H1 (cell line): ENCODE data around the gene VAPA.

Experiments
- CHD2 ChIP-seq: IDR thresholded peaks from 2 replicates; pipeline ENCODE4 v1.6.1; 2012; ENCODE audit warnings: low read length, improper control_type of control experiment
- CTCF ChIP-seq, 3 experiments: IDR thresholded peaks; 1 replicate in 2 of 3; 2 replicates in 1 of 3; pipeline versions ENCODE4 v1.5.1 to v1.6.1; 2011; ENCODE audit warnings: low read length in 3 of 3, mild to moderate bottlenecking in 3 of 3, inconsistent platforms in 2 of 3, low read depth in 1 of 3, moderate library complexity in 1 of 3; ENCODE audit not compliant: insufficient read depth in 1 of 3; ENCODE audit errors: control extremely low read depth in 1 of 3
- JUN ChIP-seq: IDR thresholded peaks from 2 replicates; pipeline ENCODE4 v1.6.1; 2011; ENCODE audit warnings: low read depth, mild to moderate bottlenecking, improper control_type of control experiment, low read length
- PHF8 ChIP-seq: fragments of 200-600 bp; sonication (generic); conservative IDR thresholded peaks from 2 replicates; pipeline ENCODE4 v1.7.1; 2012; ENCODE audit warnings: low read depth, mild to moderate bottlenecking, inconsistent platforms, low read length, moderate library complexity
- POLR2AphosphoS5 ChIP-seq: IDR thresholded peaks from 2 replicates; pipeline ENCODE4 v1.6.1; 2011; ENCODE audit warnings: low read depth, low read length
- RNF2 ChIP-seq: fragments of 200-900, 300-1000 bp; sonication (generic); IDR thresholded peaks from 2 replicates; pipeline ENCODE4 v1.7.1; 2016; ENCODE audit warnings: borderline replicate concordance, low read depth, mild to moderate bottlenecking, antibody characterized with exemption, low read length; ENCODE audit not compliant: poor library complexity, severe bottlenecking; ENCODE audit errors: missing control alignments
- SIN3A ChIP-seq, 2 experiments: IDR thresholded peaks in 1 of 2; conservative IDR thresholded peaks in 1 of 2; 2 replicates each; pipeline ENCODE4 v1.6.1; 2011 to 2012; ENCODE audit warnings: low read length in 2 of 2, improper control_type of control experiment in 1 of 2, low read depth in 1 of 2, mild to moderate bottlenecking in 1 of 2
- TCF12 ChIP-seq: IDR thresholded peaks from 2 replicates; pipeline ENCODE4 v1.6.1; 2011; ENCODE audit warnings: low read depth, mild to moderate bottlenecking, low read length

GRCh38 chr18:9946831-9947230 is 33.0 kb downstream of the VAPA start:
- no peak for TF ChIP-seq PHF8
- TF ChIP-seq SIN3A (conservative IDR thresholded peaks at IDR 0.05 in 1 of 2, IDR thresholded peaks at IDR 0.05 in 1 of 2; ENCODE audit: low read depth in 1 of 2, low read length in 2 of 2) = no peak
- TF ChIP-seq JUN = no peak
- no peak for TF ChIP-seq POLR2AphosphoS5
- TF ChIP-seq CTCF (IDR thresholded peaks at IDR 0.05; ENCODE audit: control extremely low read depth in 1 of 3, insufficient read depth in 1 of 3, low read depth in 1 of 3, low read length in 3 of 3) = no peak
- no peak for TF ChIP-seq TCF12
- no peak for TF ChIP-seq CHD2
- no peak for TF ChIP-seq RNF2
